ENCODE measurements around the gene PCCB.
"Not testable (repeated sequence)": the region's sequence is repeated elsewhere in the genome, so short reads cannot be mapped to it uniquely, and the experiment has no call there.

PCCB gene

DNA sequence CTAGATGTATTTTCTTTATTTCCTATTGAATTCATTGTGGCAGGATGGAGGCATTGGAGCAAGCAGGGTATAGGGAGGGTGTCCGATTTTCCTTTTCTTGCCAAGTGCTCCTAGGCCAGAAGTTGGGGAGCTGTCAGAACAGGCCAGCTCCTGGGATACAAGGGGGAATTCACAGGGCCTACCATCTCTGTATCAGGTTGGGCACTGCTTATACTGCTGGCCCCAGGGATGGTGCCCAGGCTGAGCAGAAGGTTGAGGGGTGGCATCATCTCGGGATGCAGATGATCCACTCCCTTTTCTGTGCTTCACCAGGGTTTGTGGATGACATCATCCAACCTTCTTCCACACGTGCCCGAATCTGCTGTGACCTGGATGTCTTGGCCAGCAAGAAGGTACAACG lies 79.5 kb downstream of the PCCB start:
- DNase-seq, result no peak

- DNase-seq, result no peak
These were observed 80.8 kb downstream of the PCCB start for GRCh38 chr3:136330900-136331299.

DNA sequence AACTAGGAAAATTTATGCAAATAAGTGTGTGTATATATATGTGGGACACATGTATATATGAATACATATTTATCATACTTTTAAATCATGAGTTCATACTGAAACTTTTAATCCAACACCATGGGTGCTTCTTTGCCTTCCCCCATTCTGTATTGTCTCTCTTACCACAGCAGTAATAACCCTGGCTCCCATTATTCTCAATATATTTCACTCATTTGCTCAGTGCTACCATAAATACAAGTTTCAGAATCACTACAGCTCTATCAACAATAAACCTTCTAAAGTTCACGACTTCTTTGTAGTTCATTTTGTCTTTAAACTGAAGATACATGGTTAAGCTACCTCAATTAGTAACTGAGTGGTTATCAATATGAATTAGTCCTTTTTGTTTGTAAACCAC lies 82.2 kb downstream of the PCCB start:
- DNase-seq, result no peak

DNA sequence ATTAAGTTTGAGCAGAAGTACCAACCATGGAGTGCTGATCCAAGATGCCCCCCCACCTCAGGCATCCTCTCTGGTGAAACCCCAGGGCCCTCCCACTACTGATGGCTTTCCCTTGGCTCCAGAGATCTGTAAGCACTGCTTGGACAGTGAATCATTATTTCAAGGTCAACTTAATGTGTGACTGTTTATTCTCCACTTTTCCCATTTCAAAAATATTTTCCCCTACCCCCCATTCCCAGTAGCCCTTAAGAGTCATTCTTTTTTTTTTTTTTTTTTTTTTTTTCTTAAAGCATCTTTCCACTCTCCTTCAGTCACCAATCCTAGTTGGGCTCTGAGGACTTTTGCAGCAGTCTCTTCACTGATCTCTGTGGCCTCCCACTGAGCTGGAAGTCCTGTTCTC lies 82.6 kb downstream of the PCCB start:
- no peak for DNase-seq

GRCh38 chr3:136334209-136334608 lies 84.1 kb downstream of the PCCB start:
- no peak for DNase-seq

DNA sequence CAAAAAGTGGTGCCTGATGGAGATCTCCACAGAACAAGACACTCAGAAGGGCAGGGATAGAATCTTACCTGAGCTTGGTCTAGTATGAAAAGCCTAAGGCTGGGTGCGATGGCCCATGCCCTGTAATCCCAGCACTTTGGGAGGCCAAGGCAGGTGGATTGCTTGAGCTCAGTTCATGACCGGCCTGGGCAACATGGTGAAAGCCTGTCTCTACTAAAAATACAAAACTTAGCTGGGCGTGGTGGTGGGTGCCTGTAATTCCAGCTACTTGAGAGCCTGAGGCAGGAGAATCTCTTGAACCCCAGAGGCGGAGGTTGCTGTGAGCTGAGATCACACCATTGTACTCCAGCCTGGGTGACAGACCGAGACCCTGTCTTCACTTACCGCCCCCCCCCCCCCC lies 84.6 kb downstream of the PCCB start:
- DNase-seq, result not testable (repeated sequence)

DNA sequence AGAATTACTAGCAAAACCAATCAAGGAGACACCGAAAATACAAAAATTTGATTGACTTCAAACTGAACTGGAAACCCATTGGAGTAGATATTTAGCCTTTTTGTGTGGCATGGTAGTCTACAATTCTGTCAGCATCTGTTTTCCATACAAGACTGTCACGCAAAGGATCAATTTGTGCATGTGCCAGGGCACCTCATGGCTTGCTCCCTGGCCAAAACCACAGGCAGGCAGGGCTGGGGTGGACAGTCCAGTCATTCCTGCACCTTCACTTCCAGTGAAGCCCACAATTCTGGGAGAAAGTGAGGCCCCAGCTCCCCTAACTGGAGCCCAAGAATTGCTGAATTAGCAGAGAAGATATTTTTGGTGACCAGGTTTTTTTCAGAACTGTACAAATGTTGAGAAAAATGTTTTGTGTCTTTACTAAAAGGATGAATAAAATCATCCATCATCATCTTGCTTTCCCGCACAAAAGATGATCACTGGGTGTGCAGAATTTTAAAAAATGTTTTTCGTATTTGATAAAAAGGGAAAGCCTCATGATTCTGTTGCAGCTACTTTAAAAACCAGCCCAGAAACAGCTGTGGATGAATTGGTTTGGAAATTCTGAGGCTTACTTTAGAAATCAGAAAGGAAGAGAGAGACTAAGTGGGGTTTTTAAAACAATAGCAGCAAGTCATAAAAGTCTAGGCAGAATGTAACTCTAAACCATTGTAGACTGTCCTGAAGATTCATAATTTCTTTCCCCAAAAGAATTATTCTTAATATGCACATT lies 86.4 kb downstream of the PCCB start:
- no peak for DNase-seq

DNA sequence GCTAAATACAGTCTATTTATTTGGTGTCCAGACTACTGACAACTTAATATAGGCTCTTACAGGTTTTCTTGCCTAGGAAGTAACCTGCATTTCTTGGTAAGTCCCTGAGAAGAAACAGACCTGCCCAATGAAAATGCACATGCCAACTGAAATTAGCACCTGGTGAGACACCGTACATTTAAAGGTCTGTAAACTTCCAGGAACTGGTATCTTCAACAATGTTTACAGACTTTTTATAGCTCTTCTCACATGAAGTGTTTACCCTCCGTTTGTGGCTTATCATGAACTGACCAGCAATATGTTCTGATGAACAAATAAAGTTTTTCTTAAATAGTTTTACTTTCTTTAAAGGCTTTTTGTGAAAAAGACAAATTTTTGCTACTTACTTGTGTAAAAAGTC lies 93.3 kb downstream of the PCCB start:
- DNase-seq, result no peak

DNA sequence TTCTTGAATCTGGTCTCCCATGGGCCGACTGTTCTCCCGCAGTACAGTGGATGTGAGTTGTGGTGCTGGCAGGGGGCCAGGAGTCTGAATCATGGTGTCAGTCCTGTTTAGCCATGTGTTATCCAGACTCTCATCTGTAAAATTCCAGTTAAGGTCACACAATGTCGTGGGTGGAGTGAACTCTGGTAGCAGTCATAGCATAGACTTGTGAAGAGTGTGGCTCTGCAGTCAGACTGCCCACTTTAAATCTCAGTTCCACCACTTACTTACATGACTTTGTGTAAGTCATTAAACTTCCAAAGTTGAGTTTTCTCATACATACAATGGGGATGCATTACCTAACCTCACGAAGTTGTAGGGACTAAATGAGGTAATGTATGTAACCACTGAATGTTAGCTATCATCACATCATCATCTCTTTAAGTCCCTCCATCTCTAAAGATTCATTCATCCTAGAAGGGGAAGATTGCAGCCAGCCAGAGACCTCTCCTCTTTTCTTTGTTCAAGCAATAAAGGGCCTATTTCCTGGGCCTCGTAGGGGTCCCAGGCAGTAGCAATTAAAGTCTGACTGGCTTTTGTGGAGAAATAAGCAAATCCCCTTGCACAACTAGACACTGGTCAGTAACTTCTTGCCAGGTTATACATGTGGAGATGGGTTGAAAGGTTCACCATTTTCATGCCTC lies 93.9 kb downstream of the PCCB start:
- DNase-seq, result no peak

GRCh38 chr3:136346486-136346885 lies 96.3 kb downstream of the PCCB start:
- DNase-seq, result no peak

- no peak for DNase-seq
These were observed 100.0 kb downstream of the PCCB start for GRCh38 chr3:136350132-136350531.

DNA sequence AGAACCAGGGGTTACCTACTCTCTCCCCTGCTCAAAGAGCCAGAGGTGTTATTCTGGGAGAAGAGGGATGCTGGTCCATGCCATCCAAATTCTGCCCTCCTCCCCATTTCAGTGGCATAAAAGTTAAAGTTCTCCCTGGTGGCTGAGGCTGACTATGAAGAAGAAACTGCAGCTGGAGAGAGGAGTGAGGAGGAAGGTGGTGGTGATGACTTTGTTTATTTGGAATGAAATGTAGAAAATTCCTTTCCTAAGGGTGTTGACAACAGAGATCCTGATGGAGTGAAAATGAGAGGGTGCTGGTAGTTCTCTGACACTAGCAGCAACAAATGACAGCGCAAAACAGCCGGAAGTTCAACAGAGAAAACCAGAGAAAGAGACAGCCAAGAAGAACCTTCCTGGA lies 100.4 kb downstream of the PCCB start:
- DNase-seq, result no peak

DNA sequence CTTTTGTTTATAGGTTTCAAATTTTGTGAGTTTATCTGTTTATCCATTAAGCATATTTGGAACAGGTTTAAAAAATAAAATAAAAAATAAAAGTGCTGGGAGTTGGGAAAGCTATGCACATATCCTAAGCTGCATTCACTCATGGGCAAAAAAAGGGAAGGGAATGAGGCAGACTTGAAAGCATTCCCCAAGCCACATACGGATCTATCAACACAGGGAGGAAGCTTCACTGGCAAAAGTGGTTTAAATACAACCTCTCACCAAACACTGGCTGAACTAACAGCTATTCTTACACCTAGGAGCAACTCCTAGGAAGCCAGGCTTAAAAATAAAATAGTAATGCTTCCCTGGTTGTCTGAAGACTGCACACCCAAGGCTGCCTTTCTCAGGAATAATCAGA lies 101.2 kb downstream of the PCCB start:
- DNase-seq, result no peak

DNA sequence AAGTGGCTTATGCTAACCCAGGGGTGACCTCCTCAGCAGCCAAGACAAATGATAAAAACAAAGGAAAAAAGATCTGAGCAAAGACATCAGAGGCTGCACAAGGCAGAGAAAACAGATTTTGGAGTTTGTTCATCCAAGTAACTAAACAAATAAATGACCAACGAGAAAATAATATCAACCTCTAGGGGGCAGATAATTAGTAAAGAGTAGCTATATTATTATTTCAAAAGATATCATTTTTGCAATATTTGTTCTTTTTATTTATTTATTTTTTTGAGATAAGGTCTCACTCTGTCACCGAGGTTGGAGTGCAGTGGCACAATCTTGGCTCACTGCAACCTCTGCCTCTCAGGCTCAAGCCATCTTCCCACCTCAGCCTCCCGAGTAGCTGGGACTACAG lies 101.8 kb downstream of the PCCB start:
- no peak for DNase-seq

GRCh38 chr3:136353461-136353860 lies 103.3 kb downstream of the PCCB start:
- DNase-seq, result no peak

DNA sequence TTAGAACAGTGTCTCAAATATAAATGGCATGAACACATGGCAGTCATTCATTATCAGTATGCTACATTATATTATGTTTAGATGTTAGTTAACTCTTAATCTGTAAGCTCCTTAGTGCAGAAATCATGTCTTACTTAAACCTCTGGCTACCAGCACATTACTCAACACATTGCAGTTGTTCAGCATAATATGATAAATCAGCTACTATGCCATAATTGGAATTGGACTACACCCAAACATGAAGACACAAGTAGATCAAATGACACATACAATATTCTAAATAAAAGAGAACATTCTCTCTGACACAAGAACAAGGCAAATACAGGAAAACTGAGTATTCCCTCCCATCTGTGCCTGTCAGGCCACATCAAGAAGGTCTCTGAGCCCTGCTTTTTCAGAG lies 116.1 kb downstream of the PCCB start:
- DNase-seq, result no peak

DNA sequence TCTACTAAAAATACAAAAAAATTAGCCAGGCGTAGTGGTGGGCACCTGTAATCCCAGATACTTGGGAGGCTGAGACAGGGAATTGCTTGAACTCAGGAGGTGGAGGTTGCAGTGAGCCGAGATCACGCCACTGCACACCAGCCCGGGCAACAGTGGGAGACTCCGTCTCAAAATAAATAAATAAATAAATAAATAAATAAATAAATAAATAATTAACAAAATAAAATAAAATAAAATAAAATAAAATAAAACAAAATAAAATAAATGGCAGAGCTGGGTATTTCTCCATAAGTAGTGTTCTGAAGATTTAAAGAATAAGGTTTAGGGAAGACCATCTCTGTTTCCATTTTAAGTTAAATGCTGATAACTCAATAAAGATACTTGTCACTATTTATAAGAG lies 125.7 kb downstream of the PCCB start:
- DNase-seq, result not testable (repeated sequence)

GRCh38 chr3:136377508-136377907 lies 127.4 kb downstream of the PCCB start:
- no peak for DNase-seq

GRCh38 chr3:136378011-136378410 lies 127.9 kb downstream of the PCCB start:
- DNase-seq, result no peak

All from activated T-cell treated with anti-CD3 and anti-CD28 coated beads for 4 hours (primary cell).